Measurements from ENCODE around the gene LAPTM4A. TPM values are rescaled to one million over a fixed set of nuclear protein-coding genes. Genes with fewer than 3 reads are reported as not detected.

The LAPTM4A gene
- total RNA-seq, 1 experiment from 2014 or later, result 123 TPM

- intact Hi-C loops (cut with micrococcal nuclease; ENCODE audit: unreplicated experiment) (no loop called here), in situ Hi-C loops (cut with HindIII; ENCODE audit: low pct_unique_long_range_greater_than_20kb, low sequenced_read_pairs) (no loop called here)
- Histone ChIP-seq H3K9me3 (ENCODE audit: control insufficient read depth, insufficient read depth, low read depth, low read length) (no peaks in the 10 kb centered on the region), H3K4me3 (ENCODE audit: low read depth in 2 of 2, low read length in 2 of 2) (no peak overlapping the region), H3K27me3 (ENCODE audit: control insufficient read depth, insufficient read depth, low read length) (no peaks in the 10 kb centered on the region), H3K4me1 (ENCODE audit: control insufficient read depth, insufficient read depth, low read length) (no peaks in the 10 kb centered on the region), H3K36me3 (ENCODE audit: control insufficient read depth, insufficient read depth, low read length) (no peaks in the 10 kb centered on the region), H3K27ac (ENCODE audit: low read length) (no peak overlapping the region)
- TF ChIP-seq POLR2AphosphoS5 (IDR thresholded peaks at IDR 0.05; ENCODE audit: low read depth, low read length), result no peak
- TF ChIP-seq TCF7L2 (IDR thresholded peaks at IDR 0.05; ENCODE audit: low read depth, low read length), result no peak
- TF ChIP-seq, protein P1, sequence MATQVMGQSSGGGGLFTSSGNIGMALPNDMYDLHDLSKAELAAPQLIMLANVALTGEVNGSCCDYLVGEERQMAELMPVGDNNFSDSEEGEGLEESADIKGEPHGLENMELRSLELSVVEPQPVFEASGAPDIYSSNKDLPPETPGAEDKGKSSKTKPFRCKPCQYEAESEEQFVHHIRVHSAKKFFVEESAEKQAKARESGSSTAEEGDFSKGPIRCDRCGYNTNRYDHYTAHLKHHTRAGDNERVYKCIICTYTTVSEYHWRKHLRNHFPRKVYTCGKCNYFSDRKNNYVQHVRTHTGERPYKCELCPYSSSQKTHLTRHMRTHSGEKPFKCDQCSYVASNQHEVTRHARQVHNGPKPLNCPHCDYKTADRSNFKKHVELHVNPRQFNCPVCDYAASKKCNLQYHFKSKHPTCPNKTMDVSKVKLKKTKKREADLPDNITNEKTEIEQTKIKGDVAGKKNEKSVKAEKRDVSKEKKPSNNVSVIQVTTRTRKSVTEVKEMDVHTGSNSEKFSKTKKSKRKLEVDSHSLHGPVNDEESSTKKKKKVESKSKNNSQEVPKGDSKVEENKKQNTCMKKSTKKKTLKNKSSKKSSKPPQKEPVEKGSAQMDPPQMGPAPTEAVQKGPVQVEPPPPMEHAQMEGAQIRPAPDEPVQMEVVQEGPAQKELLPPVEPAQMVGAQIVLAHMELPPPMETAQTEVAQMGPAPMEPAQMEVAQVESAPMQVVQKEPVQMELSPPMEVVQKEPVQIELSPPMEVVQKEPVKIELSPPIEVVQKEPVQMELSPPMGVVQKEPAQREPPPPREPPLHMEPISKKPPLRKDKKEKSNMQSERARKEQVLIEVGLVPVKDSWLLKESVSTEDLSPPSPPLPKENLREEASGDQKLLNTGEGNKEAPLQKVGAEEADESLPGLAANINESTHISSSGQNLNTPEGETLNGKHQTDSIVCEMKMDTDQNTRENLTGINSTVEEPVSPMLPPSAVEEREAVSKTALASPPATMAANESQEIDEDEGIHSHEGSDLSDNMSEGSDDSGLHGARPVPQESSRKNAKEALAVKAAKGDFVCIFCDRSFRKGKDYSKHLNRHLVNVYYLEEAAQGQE (IDR thresholded peaks at IDR 0.05; ENCODE audit: insufficient read depth in 1 of 2, low read depth in 2 of 2, low read length in 1 of 2), result no peak
- TF ChIP-seq SIN3A (IDR thresholded peaks at IDR 0.05; ENCODE audit: borderline replicate concordance, insufficient read depth, low read depth, low read length), result no peak
- TF ChIP-seq, protein P2, sequence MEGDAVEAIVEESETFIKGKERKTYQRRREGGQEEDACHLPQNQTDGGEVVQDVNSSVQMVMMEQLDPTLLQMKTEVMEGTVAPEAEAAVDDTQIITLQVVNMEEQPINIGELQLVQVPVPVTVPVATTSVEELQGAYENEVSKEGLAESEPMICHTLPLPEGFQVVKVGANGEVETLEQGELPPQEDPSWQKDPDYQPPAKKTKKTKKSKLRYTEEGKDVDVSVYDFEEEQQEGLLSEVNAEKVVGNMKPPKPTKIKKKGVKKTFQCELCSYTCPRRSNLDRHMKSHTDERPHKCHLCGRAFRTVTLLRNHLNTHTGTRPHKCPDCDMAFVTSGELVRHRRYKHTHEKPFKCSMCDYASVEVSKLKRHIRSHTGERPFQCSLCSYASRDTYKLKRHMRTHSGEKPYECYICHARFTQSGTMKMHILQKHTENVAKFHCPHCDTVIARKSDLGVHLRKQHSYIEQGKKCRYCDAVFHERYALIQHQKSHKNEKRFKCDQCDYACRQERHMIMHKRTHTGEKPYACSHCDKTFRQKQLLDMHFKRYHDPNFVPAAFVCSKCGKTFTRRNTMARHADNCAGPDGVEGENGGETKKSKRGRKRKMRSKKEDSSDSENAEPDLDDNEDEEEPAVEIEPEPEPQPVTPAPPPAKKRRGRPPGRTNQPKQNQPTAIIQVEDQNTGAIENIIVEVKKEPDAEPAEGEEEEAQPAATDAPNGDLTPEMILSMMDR (IDR thresholded peaks at IDR 0.05), result no peak
- ATAC-seq (no peak), DNase-seq (ENCODE audit: low read depth, low spot score) (no peak)
- no TSS peak for BruUV-seq (replicated peaks)
- ChIA-PET CTCF (interaction anchor here (0.7 to 0.8 kb wide), 3 partner anchors 11 to 169 kb away, joined by 3 to 6 read pairs (median 3); no protein-coding TSS in a partner anchor), POLR2A (no interaction called here)
These were observed 35.1 kb downstream of the LAPTM4A start for GRCh38 chr2:20016346-20016745.

- DNase-seq (ENCODE audit: low read depth, low spot score), result peak; percentile 47
- no peaks in the 10 kb centered on the region for H3K36me3 ChIP-seq (ENCODE audit: control insufficient read depth, insufficient read depth, low read length)
- H3K27ac ChIP-seq (ENCODE audit: low read length), result no peak overlapping the region
- in situ Hi-C loops (cut with HindIII; ENCODE audit: low pct_unique_long_range_greater_than_20kb, low sequenced_read_pairs) (no loop called here), intact Hi-C loops (cut with micrococcal nuclease; ENCODE audit: unreplicated experiment) (loop anchor here (1.0 kb wide), 1 partner anchor 83 kb away; no protein-coding TSS in a partner anchor)
- H3K4me1 ChIP-seq (ENCODE audit: control insufficient read depth, insufficient read depth, low read length), result no peaks in the 10 kb centered on the region
- no peak overlapping the region for H3K4me3 ChIP-seq (ENCODE audit: low read depth in 2 of 2, low read length in 2 of 2)
- CTCF ChIA-PET, result interaction anchor here (0.5 to 1.1 kb wide), 7 partner anchors 12 to 170 kb away, joined by 3 to 6 read pairs (median 3); no protein-coding TSS in a partner anchor
- BruUV-seq (replicated peaks), result no TSS peak
- POLR2A ChIA-PET, result interaction anchor here (1.1 kb wide), 1 partner anchor 24 kb away, joined by 4 read pairs; no protein-coding TSS in a partner anchor
- ATAC-seq, result no peak
- TF ChIP-seq TCF7L2 (IDR thresholded peaks at IDR 0.05; ENCODE audit: low read depth, low read length) (no peak), POLR2AphosphoS5 (IDR thresholded peaks at IDR 0.05; ENCODE audit: low read depth, low read length) (no peak), SIN3A (IDR thresholded peaks at IDR 0.05; ENCODE audit: borderline replicate concordance, insufficient read depth, low read depth, low read length) (no peak)
- TF ChIP-seq, protein P2 (IDR thresholded peaks at IDR 0.05), result peak; percentile 77
- TF ChIP-seq, protein P1 (IDR thresholded peaks at IDR 0.05; ENCODE audit: insufficient read depth in 1 of 2, low read depth in 2 of 2, low read length in 1 of 2), result no peak
- H3K9me3 ChIP-seq (ENCODE audit: control insufficient read depth, insufficient read depth, low read depth, low read length), result no peaks in the 10 kb centered on the region
- H3K27me3 ChIP-seq (ENCODE audit: control insufficient read depth, insufficient read depth, low read length), result no peaks in the 10 kb centered on the region
These were observed 35.8 kb downstream of the LAPTM4A start for GRCh38 chr2:20015482-20016083.
